ENCODE measurements around the gene FTCD.

The FTCD gene

DNA sequence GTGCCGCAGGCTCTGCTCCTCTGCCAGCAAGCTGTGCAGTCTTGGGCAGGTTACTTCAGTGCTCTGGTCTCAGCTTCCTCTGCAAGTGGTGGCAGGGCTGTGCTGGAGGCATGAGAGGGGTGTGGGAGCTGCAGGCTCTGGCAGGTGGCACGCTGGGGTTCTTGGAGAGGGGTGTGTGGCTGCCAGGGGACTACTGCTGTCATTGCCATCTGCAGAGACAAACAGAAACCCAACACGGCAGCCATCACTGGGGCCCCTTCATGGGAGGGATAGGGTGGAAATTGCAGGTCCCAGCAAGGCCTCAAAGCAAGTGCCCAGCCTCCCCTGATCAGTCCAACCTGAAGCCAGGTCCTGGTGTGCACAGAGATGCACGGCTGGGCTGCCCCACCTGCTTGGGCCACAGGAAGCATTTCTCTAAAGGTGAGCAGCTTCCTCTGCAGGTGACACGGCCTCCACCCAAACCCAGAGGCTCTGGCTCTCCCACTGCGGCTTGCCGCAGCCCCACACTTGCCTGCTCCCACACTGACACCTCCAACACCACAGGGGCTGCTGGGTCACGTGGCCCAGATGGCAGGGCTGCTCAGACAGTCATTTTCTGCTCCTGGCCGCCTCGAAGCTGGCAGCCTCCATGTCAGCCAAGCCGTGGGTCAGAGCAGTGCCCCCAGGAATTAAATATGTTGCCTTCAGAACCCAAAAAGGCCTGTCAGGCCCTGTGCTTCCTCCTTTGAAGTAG lies 61.5 kb downstream of the FTCD start:
- no peak for DNase-seq
- no peaks in the 10 kb centered on the region for H3K36me3 ChIP-seq (ENCODE audit: insufficient read depth, low read length)
- no peak overlapping the region for H2AFZ ChIP-seq (ENCODE audit: low read depth, low read length)
- no peak overlapping the region for H3K9ac ChIP-seq (ENCODE audit: low read depth, low read length)
- no peak overlapping the region for H3K27ac ChIP-seq (ENCODE audit: low read length)
- no peaks in the 10 kb centered on the region for H3K4me1 ChIP-seq (ENCODE audit: insufficient read depth, low read length)
- H3K27me3 ChIP-seq (ENCODE audit: insufficient read depth, low read length, poor library complexity) = no peaks in the 10 kb centered on the region
- ATAC-seq (ENCODE audit: insufficient read depth, low read depth) = peak; percentile 40; the same call in 2 of the 3 replicates
- no peak overlapping the region for H3K4me2 ChIP-seq (ENCODE audit: insufficient read depth, low read length)
- no peaks in the 10 kb centered on the region for H3K79me2 ChIP-seq (ENCODE audit: insufficient read depth, low read length)
- peaks cover 4% of the 10 kb centered on the region for H3K9me3 ChIP-seq (ENCODE audit: insufficient read depth, low read length, severe bottlenecking)
- no peak overlapping the region for H3K4me3 ChIP-seq (ENCODE audit: low read depth in 1 of 2, low read length in 2 of 2)
- TF ChIP-seq CTCF (IDR thresholded peaks at IDR 0.05; ENCODE audit: borderline replicate concordance, extremely low read depth, low read length, poor library complexity, severe bottlenecking) (no peak), EZH2 (IDR thresholded peaks at IDR 0.05; ENCODE audit: borderline replicate concordance, low read depth, low read length, severe bottlenecking) (no peak)
- H4K20me1 ChIP-seq (ENCODE audit: insufficient read depth, low read length) = no peaks in the 10 kb centered on the region

DNA sequence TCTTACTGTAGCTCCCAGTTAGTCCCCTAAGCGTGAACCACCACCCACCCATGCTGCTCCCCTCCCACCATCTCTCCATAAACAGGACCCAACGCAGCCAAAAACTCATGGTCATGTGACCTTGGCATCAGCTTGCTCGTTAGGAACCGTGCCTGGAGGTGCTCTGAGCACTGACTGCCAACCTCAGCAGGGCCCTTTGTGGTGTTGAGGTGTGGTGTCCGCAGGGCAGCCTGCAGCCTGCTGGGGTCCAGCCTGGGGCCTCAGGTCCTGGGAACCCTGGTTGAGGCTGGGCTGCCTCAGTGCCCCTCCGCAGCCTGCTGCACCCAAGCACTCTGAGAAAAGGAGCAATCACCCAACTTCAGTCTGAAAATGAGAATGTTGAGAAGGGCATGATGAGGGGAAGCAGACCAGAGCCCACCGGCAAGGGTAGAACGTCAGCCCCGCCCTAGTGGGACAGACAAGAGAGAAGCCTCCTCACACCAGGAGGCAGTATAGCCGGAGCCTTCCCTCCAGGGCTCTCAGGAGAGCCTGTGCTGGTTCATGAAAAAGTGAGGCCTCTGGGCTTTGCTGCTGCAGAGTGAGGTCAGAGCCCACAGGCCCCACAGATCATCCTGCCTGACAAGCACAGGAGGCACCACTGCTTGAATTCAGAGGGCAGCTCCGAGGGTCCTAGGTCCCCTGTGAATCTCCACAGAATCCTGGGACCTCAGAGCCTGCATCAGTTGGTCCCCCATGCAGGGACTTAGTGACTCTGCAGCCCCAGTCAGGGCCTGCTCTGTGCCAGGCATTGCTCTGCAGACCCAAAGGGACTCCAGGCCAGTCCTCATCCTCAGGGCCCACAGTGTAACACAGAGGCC lies 62.3 kb downstream of the FTCD start:
- ATAC-seq (ENCODE audit: insufficient read depth, low read depth) (no peak), DNase-seq (no peak)
- H3K9ac ChIP-seq (ENCODE audit: low read depth, low read length) = no peak overlapping the region
- H3K27me3 ChIP-seq (ENCODE audit: insufficient read depth, low read length, poor library complexity) = no peaks in the 10 kb centered on the region
- peaks cover 5% of the 10 kb centered on the region for H3K9me3 ChIP-seq (ENCODE audit: insufficient read depth, low read length, severe bottlenecking)
- H3K4me3 ChIP-seq (ENCODE audit: low read depth in 1 of 2, low read length in 2 of 2) = no peak overlapping the region
- no peaks in the 10 kb centered on the region for H3K36me3 ChIP-seq (ENCODE audit: insufficient read depth, low read length)
- H3K79me2 ChIP-seq (ENCODE audit: insufficient read depth, low read length) = no peaks in the 10 kb centered on the region
- H2AFZ ChIP-seq (ENCODE audit: low read depth, low read length) = no peak overlapping the region
- no peak for TF ChIP-seq EZH2 (IDR thresholded peaks at IDR 0.05; ENCODE audit: borderline replicate concordance, low read depth, low read length, severe bottlenecking)
- no peak for TF ChIP-seq CTCF (IDR thresholded peaks at IDR 0.05; ENCODE audit: borderline replicate concordance, extremely low read depth, low read length, poor library complexity, severe bottlenecking)
- H3K4me1 ChIP-seq (ENCODE audit: insufficient read depth, low read length) = no peaks in the 10 kb centered on the region
- no peaks in the 10 kb centered on the region for H4K20me1 ChIP-seq (ENCODE audit: insufficient read depth, low read length)
- H3K27ac ChIP-seq (ENCODE audit: low read length) = no peak overlapping the region
- no peak overlapping the region for H3K4me2 ChIP-seq (ENCODE audit: insufficient read depth, low read length)

DNA sequence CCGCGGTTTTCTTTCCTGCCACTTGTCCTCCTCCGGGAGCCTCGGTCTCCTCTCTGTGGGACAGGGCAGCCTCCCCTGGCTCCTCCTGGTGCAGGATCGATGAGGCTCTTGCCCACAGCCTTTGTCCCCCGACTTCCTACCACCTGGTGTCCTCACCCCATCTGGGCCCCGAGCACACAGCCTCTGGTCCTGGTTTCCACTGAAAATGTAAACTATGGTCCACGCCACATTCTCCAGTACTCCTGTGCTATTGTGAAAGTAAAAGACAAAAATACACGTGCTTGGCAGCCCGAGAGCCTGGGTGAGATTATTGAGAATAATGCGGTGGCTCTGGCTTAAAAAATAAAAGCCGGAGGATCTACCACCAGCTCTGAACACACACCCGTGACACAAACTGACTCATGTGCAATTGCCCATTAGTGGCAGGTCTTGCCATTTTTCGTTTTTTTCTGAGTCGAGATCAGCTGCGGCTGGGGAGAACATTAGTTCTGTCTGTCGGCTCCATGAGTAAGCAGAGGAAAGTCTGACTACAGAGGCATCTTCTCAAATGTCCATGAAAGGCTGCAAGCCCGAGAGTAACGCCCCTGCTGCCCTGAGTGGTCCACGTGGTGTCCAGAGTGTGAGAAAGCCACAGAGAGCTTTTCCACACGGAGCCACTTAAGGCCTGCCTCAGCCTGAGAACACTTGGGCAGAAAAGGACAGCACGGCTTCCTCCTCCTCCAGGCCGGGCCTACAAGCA lies 63.2 kb downstream of the FTCD start:
- ATAC-seq (ENCODE audit: insufficient read depth, low read depth) = no peak
- Histone ChIP-seq H3K4me2 (ENCODE audit: insufficient read depth, low read length) (no peak overlapping the region), H3K27me3 (ENCODE audit: insufficient read depth, low read length, poor library complexity) (no peaks in the 10 kb centered on the region), H3K4me3 (ENCODE audit: low read depth in 1 of 2, low read length in 2 of 2) (no peak overlapping the region), H3K36me3 (ENCODE audit: insufficient read depth, low read length) (no peaks in the 10 kb centered on the region), H3K9me3 (ENCODE audit: insufficient read depth, low read length, severe bottlenecking) (peaks cover 8% of the 10 kb centered on the region), H3K4me1 (ENCODE audit: insufficient read depth, low read length) (no peaks in the 10 kb centered on the region), H3K79me2 (ENCODE audit: insufficient read depth, low read length) (no peaks in the 10 kb centered on the region), H4K20me1 (ENCODE audit: insufficient read depth, low read length) (no peaks in the 10 kb centered on the region), H2AFZ (ENCODE audit: low read depth, low read length) (no peak overlapping the region), H3K9ac (ENCODE audit: low read depth, low read length) (no peak overlapping the region), H3K27ac (ENCODE audit: low read length) (no peak overlapping the region)
- no peak for DNase-seq
- TF ChIP-seq EZH2 (IDR thresholded peaks at IDR 0.05; ENCODE audit: borderline replicate concordance, low read depth, low read length, severe bottlenecking) (no peak), CTCF (IDR thresholded peaks at IDR 0.05; ENCODE audit: borderline replicate concordance, extremely low read depth, low read length, poor library complexity, severe bottlenecking) (no peak)

Data from DND-41 (cell line).